GM12891 (cell line): ENCODE measurements around the gene MRFAP1.

Experiments
- POLR2A ChIP-seq: IDR thresholded peaks from 2 replicates; pipeline ENCODE4 v1.6.1; 2011; ENCODE audit warnings: low read depth, low read length, control low read depth
- SPI1 ChIP-seq: IDR thresholded peaks from 2 replicates; pipeline ENCODE4 v1.6.1; 2011; ENCODE audit warnings: low read depth, low read length, control low read depth

DNA sequence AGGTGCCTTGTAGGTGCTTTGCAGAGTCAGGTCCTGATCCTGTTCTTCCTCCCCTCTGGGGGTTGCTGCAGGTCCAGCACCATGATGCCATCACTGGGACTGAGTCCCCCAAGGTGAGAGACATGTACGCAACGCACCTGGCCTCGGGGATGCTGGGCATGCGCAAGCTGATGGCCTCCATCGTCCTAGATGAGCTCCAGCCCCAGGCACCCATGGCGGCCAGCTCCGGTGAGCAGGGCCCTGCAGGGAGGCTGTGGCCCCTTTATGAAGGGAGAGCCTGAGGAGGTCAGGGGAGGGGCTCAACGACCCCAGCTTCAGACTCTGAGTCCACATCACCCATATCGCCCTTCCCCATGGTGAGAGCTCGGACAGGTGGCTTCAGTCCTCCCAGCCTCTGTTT is 42.4 kb upstream of the MRFAP1 start:
- no peak for TF ChIP-seq POLR2A
- no peak for TF ChIP-seq SPI1
